UCSD-AML1 (cell line): ENCODE results near the gene ZNF311.
"Not testable (repeated sequence)": the region's sequence is repeated elsewhere in the genome, so short reads cannot be mapped to it uniquely, and the experiment has no call there.

Source experiments
- DNase-seq: peaks from one replicate; lab custom pipeline; 2025; ENCODE audit not compliant: unreplicated experiment; lab: John Stamatoyannopoulos, UW

ZNF311 gene

GRCh38 chr6:28956331-28956730 is 48.8 kb downstream of the ZNF311 start:
- DNase-seq = no peak

- DNase-seq = no peak
These were observed 51.4 kb downstream of the ZNF311 start for GRCh38 chr6:28953585-28954258.

DNA sequence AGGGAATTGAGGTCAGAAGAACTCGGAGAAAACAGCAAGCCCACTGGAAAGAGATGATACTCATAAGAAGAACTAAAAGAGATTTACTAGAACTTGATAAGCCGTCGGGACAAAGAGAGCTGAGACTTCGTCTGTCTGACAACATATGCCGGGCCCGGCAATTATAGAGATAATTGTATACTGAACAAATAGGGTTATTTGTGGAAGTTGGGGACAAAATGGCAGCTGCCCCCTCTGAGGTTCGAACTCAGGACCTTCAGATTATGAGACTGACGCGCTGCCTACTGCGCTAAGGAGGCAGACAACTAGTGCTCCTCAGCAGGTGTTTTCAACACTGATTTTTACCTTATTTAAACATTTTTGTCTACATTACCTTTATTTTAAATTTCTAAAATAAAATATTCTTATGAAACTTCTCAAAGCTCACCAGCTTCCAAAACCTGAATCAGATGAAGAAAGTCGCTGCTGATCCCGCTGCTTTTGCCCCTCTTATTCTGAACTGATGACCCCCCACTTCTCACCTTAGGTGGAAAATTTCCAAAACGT is 52.0 kb downstream of the ZNF311 start:
- DNase-seq = peak; percentile 14

GRCh38 chr6:28949656-28950195 is 55.4 kb downstream of the ZNF311 start:
- not testable (repeated sequence) for DNase-seq

DNA sequence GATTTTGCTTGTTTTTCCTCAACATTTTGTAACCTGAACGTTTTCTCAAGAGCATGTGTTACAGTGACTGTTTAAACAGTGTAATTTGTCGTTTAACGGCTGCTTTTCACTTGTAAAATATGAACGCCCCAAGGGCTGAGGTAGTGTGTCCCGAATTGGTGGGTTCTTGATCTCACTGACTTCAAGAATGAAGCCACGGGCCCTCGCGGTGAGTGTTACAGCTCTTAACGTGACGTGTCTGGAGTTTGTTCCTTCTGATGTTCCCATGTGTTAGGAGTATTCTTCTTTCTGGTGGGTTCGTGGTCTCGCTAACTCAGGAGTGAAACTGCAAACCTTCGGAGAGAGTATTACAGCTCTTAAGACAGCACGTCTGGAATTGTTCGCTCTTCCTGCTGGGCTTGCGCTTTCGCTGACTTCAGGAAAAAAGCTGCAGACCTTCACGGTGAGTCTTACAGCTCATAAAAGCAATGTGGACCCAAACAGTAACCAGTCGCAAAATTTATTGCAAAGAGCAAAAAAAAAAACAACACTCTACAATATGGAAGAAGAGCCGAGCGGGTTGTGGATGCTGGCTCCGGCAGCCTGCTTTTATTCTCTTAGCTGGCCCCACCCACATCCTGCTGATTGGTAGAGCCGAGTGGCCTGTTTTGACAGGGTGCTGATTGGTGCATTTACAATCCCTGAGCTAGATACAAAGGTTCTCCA is 56.2 kb downstream of the ZNF311 start:
- no peak for DNase-seq

GRCh38 chr6:28947831-28948270 is 57.3 kb downstream of the ZNF311 start:
- DNase-seq = no peak

GRCh38 chr6:28947067-28947765 is 57.9 kb downstream of the ZNF311 start:
- no peak for DNase-seq

DNA sequence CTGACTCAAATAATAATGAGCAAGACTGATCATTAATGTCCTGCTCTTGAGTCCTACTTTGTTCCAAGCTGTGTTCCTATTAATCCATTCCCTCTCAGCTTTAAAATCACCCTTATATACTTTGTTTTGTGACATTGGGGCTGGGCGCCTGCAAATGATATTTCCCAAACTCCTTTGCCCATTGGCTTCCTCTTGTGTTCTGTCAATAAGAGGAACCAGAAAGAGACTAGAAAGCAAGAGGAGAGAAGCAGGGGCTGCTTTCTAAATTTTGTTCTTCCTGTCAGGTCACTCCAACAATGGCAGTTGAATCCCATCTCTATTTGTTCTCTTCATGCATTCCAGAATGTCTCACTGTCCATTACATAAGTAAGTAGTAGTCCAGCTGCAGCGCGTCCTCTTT is 59.8 kb downstream of the ZNF311 start:
- no peak for DNase-seq
